H7 (cell line): Measurements from ENCODE around the gene UBAC1. TPM values are rescaled to one million over a fixed set of nuclear protein-coding genes. Genes with fewer than 3 reads are reported as not detected.
A peak's percentile ranks its signal among the peaks of the same experiment; 100 is the strongest.
"Not testable (repeated sequence)": the region's sequence is repeated elsewhere in the genome, so short reads cannot be mapped to it uniquely, and the experiment has no call there.

ENCODE experiments used
- DNase-seq: peaks from one replicate; pipeline ENCODE4 v3.0.0; 2012
- H3K27me3 ChIP-seq: 2 replicates; pipeline ENCODE4 v1.6.0; 2011; ENCODE audit warnings: mild to moderate bottlenecking, low read length; ENCODE audit not compliant: control insufficient read depth, insufficient read depth
- H3K36me3 ChIP-seq: replicated peaks from 2 replicates; pipeline ENCODE4 v1.5.1; 2011; ENCODE audit warnings: low read length; ENCODE audit not compliant: control insufficient read depth, insufficient read depth
- H3K4me3 ChIP-seq: 2 replicates; pipeline ENCODE4 v1.5.1; 2011; ENCODE audit warnings: low read depth, mild to moderate bottlenecking, control low read depth, low read length, moderate library complexity; ENCODE audit not compliant: insufficient read depth
- total RNA-seq: library from RNA; depleted of rRNA; stranded (reverse); fragments of >200 nt; shearing (Covaris generic); gene quantifications from 2 replicates; pipeline ENCODE4 v1.2.3, GENCODE V29; 2014

The UBAC1 gene
- total RNA-seq, 1 experiment from 2014 or later: 77.0 TPM

DNA sequence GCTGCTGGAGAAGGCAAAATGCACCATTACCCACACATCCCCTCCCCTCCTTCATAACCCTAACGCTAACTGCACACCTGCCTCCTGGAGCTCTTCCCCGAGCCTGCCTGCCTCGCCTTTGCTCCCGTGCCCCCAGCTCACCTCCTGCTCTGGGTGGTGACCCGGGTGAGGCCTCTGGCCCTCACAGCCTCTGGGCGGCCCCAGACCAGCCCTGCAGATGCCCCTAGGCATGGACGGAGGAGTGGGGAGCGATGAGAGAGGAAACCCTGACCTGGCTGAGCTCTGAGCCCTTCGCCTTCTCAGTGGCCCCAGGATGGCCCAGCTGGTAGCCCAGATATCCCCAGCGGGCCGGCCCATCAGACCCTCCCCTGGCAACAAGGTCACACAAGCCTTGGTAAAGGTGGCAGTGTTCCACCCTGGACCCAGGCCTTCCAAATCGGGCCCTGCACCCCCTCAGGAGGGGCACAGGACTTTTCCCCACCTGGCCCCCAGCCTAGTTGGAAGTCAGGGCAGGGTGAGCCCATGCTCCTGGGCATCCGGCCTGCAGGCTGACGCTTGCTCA is 39.3 kb downstream of the UBAC1 start:
- no peaks in the 10 kb centered on the region for H3K27me3 ChIP-seq
- H3K36me3 ChIP-seq: no peaks in the 10 kb centered on the region
- H3K4me3 ChIP-seq: no peak overlapping the region
- peak; percentile 60 for DNase-seq

GRCh38 chr9:135920973-135921585 is 40.1 kb downstream of the UBAC1 start:
- Histone ChIP-seq H3K27me3 (no peaks in the 10 kb centered on the region), H3K36me3 (no peaks in the 10 kb centered on the region), H3K4me3 (no peak overlapping the region)
- DNase-seq: peak; percentile 68

- H3K27me3 ChIP-seq: no peaks in the 10 kb centered on the region
- no peak overlapping the region for H3K4me3 ChIP-seq
- H3K36me3 ChIP-seq: no peaks in the 10 kb centered on the region; the same call in 1 of the 2 replicates
- peak; percentile 52 for DNase-seq
Observed at GRCh38 chr9:135920256-135920930, 40.8 kb downstream of the UBAC1 start.

DNA sequence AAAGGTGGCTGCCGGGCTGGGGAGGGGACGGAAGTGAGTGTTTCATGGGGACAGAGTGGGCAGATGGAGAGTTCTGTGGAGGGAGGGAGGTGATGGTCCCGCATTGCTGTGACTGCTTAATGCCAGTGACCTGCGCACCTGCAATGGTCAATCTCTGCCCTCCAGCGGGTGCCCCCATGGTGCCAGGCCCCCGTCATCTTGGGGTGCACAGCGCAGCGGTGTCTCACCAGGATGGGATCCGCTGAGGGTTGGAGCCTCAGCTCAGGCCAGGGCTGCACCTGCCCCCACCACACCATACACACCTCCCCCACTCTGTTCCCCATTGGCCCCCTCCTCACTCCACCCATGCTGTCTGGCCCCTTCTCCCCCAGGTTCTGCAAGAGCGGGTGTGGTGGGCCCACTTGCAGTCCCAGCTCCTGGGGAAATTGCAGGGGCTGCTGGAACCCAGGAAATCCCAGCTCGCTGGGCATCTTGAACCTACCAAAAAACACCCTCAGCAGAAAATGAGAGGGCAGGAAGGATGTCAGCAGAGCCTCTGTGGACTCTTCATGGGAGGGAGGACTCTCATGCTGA is 41.8 kb downstream of the UBAC1 start:
- DNase-seq: peak; percentile 35
- no peaks in the 10 kb centered on the region for H3K27me3 ChIP-seq
- no peak overlapping the region for H3K4me3 ChIP-seq
- H3K36me3 ChIP-seq: peaks cover 5% of the 10 kb centered on the region

- H3K27me3 ChIP-seq, H3K4me3 ChIP-seq: not testable (repeated sequence)
- H3K36me3 ChIP-seq: peaks cover 12% of the 10 kb centered on the region
Observed at GRCh38 chr9:135916227-135916626, 44.9 kb downstream of the UBAC1 start.

GRCh38 chr9:135914921-135915320 is 46.3 kb downstream of the UBAC1 start:
- no peak overlapping the region for H3K4me3 ChIP-seq
- no peak for DNase-seq
- peaks cover 14% of the 10 kb centered on the region for H3K36me3 ChIP-seq
- no peaks in the 10 kb centered on the region for H3K27me3 ChIP-seq

More at GRCh38 chr9:135916227-135916626, 44.9 kb downstream of the UBAC1 start:
- not testable (repeated sequence) for DNase-seq

DNA sequence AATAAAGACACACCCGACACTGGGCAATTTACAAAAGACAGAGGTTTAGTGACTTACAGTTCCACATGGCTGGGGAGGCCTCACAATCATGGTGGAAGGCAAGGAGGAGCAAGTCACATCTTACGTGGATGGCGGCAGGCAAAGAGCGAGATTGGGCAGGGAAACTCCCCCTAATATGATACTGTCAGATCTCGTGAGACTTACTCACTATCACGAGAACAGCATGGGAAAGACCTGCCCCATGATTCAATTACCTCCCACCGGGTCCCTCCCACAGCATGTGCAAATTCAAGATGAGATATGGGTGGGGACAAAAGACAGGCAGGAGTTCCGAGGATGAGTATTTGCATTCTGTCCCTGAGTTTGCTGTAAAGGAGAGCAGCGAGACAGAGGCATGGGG is 49.9 kb downstream of the UBAC1 start:
- not testable (repeated sequence) for DNase-seq, H3K4me3 ChIP-seq, H3K27me3 ChIP-seq
- peaks cover 15% of the 10 kb centered on the region for H3K36me3 ChIP-seq

DNA sequence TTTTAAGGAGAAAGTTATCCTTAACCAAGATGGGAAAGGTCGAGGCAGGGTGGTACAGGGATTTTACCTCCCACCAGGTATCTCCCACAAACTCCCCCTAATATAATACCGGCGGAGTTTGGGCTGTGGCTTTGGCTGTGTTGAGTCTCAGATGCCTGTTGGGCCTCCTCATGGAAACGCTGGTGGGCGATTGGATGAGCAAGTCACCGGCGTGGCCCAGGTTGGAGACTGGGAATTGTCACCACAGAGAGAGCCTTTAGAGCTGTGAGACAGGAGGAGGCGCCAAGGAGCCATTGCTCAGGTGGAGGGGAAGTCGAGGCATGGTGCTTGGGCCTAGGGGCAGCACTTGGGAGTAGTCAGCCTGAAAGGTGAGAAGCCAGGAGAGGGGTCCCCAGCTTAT is 50.4 kb downstream of the UBAC1 start:
- Histone ChIP-seq H3K4me3 (no peak overlapping the region), H3K27me3 (no peaks in the 10 kb centered on the region; the same call in 1 of the 2 replicates), H3K36me3 (peaks cover 15% of the 10 kb centered on the region)
- peak; percentile 24 for DNase-seq

DNA sequence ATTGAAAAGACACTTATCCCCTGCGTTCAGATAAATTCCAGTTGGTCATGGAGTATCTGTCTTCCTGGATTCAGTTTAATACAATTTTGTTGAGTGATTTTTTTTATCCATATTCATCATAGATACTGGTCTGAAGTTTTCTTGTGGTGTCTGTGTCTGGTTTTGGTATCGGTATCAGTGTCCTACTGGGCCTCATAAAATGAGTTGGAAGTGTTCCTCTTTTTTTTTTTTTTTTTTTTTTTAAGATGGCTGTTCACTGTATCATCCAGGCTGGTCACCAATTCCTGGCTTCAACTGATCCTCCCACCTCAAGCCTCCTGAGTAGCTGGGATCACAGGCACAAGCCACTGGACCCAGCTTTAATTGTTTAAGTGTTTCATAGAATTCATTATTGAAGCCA is 51.0 kb downstream of the UBAC1 start:
- H3K4me3 ChIP-seq: no peak overlapping the region
- peaks cover 15% of the 10 kb centered on the region for H3K36me3 ChIP-seq
- no peaks in the 10 kb centered on the region; the same call in 1 of the 2 replicates for H3K27me3 ChIP-seq
- DNase-seq: no peak

GRCh38 chr9:135909371-135909770 is 51.8 kb downstream of the UBAC1 start:
- H3K36me3 ChIP-seq: peaks cover 10% of the 10 kb centered on the region
- no peak for DNase-seq
- no peak overlapping the region for H3K4me3 ChIP-seq
- no peaks in the 10 kb centered on the region; the same call in 1 of the 2 replicates for H3K27me3 ChIP-seq

- no peaks in the 10 kb centered on the region; the same call in 1 of the 2 replicates for H3K27me3 ChIP-seq
- H3K4me3 ChIP-seq: no peak overlapping the region; the same call in 1 of the 2 replicates
- peak; percentile 18 for DNase-seq
- H3K36me3 ChIP-seq: peaks cover 10% of the 10 kb centered on the region
Observed at GRCh38 chr9:135908754-135909204, 52.4 kb downstream of the UBAC1 start.

- Histone ChIP-seq H3K36me3 (peaks cover 8% of the 10 kb centered on the region), H3K4me3 (peak overlapping the region; percentile 69), H3K27me3 (no peaks in the 10 kb centered on the region; the same call in 1 of the 2 replicates)
- DNase-seq: peak; percentile 84
Observed at GRCh38 chr9:135908093-135908753, 53.0 kb downstream of the UBAC1 start.

DNA sequence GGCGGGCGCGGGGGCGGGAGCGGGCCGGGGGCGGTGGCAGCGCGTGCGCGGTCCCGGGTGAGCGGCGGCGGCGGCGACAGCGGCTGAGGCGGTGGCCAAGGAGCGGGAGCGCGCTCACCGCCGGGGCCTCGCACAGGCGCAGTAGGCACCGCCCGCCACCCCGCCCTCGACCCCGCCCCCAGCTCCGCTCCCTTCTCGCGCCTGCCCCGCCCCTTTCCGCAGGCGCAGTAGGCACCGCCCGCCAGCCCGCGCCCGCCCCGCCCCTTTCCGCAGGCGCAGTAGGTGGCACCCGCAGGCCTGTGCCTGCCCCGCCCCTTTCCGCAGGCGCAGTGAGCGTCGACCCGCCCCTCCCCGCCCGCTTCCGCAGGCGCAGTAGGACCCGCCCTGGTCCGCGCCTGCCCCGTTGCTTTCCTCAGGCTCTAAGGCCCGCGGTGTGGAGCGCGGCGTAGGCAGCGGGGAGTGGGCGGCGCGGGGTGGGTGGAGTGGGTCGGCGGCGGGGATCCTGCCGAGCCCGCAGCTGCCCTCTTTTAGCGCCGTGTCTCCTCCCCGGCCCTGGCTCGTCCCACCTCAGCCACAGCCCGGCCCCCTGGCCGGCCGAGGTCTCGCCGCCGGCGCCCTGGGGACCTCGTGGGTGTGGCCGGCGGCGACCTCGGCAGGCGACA is 53.6 kb downstream of the UBAC1 start, which contains the start of gene CAMSAP1:
Gene CAMSAP1, minus strand, starts transcription at position 116 of the 662 bp plus-strand sequence. CDS start 387 bp downstream, outside the sequence.
- peak; percentile 99 for DNase-seq
- H3K27me3 ChIP-seq: no peaks in the 10 kb centered on the region; the same call in 1 of the 2 replicates
- peaks cover 5% of the 10 kb centered on the region for H3K36me3 ChIP-seq
- peak within 1 kb of the TSS; percentile 69 for H3K4me3 ChIP-seq

- Histone ChIP-seq H3K4me3 (peak overlapping the region; percentile 62), H3K36me3 (peaks cover 5% of the 10 kb centered on the region), H3K27me3 (no peaks in the 10 kb centered on the region; the same call in 1 of the 2 replicates)
- no peak for DNase-seq
Observed at GRCh38 chr9:135907006-135907430, 54.2 kb downstream of the UBAC1 start.
